IPS-15b (cell line): ENCODE results near the gene G3BP1.
"Not testable (repeated sequence)": the region's sequence is repeated elsewhere in the genome, so short reads cannot be mapped to it uniquely, and the experiment has no call there.

Experiments used
- H3K27me3 ChIP-seq: one replicate; pipeline ENCODE4 v1.6.1; 2013; ENCODE audit warnings: low read length; ENCODE audit not compliant: control insufficient read depth, insufficient read depth
- H3K36me3 ChIP-seq: one replicate; pipeline ENCODE4 v1.6.1; 2013; ENCODE audit warnings: low read length; ENCODE audit not compliant: control insufficient read depth, insufficient read depth
- H3K4me1 ChIP-seq: one replicate; pipeline ENCODE4 v1.6.1; 2013; ENCODE audit warnings: mild to moderate bottlenecking, low read length; ENCODE audit not compliant: control insufficient read depth, insufficient read depth
- H3K4me3 ChIP-seq: one replicate; pipeline ENCODE4 v1.5.1; 2013; ENCODE audit warnings: low read depth, low read length
- H3K9ac ChIP-seq: one replicate; pipeline ENCODE4 v1.6.1; 2013; ENCODE audit warnings: low read depth, mild to moderate bottlenecking, low read length
- H3K9me3 ChIP-seq: one replicate; pipeline ENCODE4 v1.6.1; 2013; ENCODE audit warnings: mild to moderate bottlenecking, low read length; ENCODE audit not compliant: control insufficient read depth, insufficient read depth

G3BP1 gene

DNA sequence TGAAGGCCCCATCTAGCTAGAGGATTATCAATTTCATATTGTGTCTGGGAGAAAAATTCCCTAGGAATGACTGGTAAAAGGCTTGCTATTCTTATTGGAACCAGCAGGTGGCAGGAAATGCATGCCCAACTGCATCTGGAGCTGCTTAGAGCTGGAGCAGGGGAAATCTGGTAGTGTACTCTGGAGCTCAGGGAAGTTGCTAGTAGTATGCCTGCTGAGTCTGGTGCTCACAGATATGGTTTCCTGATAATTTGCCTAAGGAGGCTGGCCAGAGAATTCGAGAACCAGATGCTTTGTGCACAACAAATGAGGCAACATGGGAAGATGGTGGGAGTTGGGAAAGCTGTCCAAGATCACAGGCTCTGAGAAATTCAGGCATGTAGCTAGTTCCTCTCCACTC lies 53.7 kb downstream of the G3BP1 start:
- Histone ChIP-seq H3K4me3 (no peak overlapping the region), H3K9me3 (no peaks in the 10 kb centered on the region), H3K27me3 (no peaks in the 10 kb centered on the region), H3K4me1 (peaks cover 2% of the 10 kb centered on the region), H3K9ac (no peak overlapping the region), H3K36me3 (no peaks in the 10 kb centered on the region)

DNA sequence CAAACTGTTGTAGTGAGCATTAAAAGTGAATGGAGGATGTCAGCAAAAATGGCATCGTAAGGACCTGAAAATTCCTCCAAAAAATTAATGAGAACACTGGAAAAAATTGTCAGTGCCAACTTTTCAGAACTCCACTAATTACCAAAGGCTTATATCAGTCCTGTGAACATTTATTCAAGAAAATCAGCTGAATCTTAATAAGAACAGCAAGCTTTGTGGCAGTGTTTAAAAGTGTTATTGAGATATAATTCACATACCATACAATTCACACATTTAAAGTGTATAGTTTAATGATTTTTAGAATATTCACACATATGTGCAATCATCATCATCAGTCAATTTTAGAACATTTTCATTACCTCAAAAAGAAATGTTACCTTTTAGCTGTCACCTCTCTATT lies 57.6 kb downstream of the G3BP1 start:
- Histone ChIP-seq H3K27me3 (no peaks in the 10 kb centered on the region), H3K9me3 (no peaks in the 10 kb centered on the region), H3K4me3 (no peak overlapping the region), H3K4me1 (peaks cover 2% of the 10 kb centered on the region), H3K36me3 (no peaks in the 10 kb centered on the region), H3K9ac (no peak overlapping the region)

DNA sequence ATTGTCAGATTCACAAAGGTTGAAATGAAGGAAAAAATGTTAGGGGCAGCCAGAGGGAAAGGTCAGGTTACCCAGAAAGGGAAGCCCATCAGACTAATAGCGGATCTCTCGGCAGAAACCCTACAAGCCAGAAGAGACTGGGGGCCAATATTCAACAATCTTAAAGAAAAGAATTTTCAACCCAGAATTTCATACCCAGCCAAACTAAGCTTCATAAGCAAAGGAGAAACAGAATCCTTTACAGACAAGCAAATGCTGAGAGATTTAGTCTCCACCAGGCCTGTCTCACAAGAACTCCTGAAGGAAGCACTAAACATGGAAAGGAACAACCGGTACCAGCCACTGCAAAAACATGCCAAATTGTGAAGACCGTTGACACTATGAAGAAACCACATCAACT lies 61.1 kb downstream of the G3BP1 start:
- H3K9ac ChIP-seq, H3K9me3 ChIP-seq, H3K4me3 ChIP-seq, H3K27me3 ChIP-seq, H3K36me3 ChIP-seq, H3K4me1 ChIP-seq: not testable (repeated sequence)

DNA sequence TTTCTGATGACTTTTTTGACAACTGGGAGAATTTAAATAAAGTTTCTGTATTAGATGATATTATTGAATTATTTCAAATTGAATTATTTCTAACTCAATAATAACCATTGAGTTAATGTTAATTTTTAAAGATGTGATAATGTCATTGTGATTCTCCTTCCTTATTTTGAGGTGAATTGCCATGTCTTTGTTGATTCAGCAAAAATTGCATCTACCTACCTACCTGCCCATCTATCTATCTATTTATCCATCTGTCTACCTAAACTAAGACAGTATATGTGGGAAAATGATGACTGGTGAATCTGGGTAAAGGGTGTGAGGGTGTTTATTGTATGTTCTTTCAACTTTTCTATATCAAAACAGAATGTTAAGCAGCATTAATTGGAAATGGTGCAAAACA lies 75.0 kb downstream of the G3BP1 start:
- Histone ChIP-seq H3K27me3 (no peaks in the 10 kb centered on the region), H3K4me3 (no peak overlapping the region), H3K36me3 (no peaks in the 10 kb centered on the region), H3K9ac (no peak overlapping the region), H3K9me3 (no peaks in the 10 kb centered on the region), H3K4me1 (no peaks in the 10 kb centered on the region)

DNA sequence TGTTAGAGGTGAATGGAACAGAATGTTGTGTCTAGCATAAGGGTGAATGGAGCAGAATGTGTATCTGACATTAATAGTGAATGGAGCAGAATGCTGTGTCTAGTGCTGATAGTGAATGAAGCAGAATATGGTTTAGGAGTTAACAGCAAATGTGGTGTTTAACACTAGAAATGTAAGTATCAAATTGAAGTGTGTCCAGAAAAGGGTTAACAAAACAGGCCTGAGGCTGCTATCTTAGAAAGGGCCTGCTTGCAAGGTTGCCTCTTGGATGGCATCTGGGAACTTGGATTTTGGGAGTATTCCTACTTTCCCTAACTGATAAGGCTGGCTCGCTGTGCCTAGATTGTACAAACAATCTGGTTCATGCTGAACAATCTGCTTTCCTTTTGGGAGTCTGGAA lies 76.1 kb downstream of the G3BP1 start:
- H3K36me3 ChIP-seq = no peaks in the 10 kb centered on the region
- no peaks in the 10 kb centered on the region for H3K27me3 ChIP-seq
- no peaks in the 10 kb centered on the region for H3K9me3 ChIP-seq
- H3K4me3 ChIP-seq = no peak overlapping the region
- H3K4me1 ChIP-seq = no peaks in the 10 kb centered on the region
- no peak overlapping the region for H3K9ac ChIP-seq

DNA sequence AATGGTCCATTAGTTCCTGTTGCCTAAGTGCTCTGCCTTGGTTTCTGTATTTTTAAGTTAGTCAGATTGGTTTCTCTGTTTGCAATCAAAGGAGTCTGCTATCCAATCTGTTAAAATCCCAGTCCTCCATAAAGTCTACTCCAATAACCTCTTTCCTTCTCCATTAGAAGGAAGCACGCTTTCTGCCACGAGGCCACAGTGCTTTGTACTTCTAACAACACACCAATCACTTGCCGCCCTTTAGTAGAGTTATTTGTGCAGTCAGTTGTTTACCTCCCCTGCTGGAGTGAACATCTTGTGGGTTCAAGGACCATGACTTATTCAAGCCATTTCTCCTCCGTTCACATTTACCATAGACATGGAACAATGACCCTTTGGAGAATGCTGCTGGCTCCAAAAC lies 83.9 kb downstream of the G3BP1 start:
- Histone ChIP-seq H3K9me3 (no peaks in the 10 kb centered on the region), H3K9ac (no peak overlapping the region), H3K27me3 (no peaks in the 10 kb centered on the region), H3K4me1 (no peaks in the 10 kb centered on the region), H3K36me3 (no peaks in the 10 kb centered on the region), H3K4me3 (no peak overlapping the region)

DNA sequence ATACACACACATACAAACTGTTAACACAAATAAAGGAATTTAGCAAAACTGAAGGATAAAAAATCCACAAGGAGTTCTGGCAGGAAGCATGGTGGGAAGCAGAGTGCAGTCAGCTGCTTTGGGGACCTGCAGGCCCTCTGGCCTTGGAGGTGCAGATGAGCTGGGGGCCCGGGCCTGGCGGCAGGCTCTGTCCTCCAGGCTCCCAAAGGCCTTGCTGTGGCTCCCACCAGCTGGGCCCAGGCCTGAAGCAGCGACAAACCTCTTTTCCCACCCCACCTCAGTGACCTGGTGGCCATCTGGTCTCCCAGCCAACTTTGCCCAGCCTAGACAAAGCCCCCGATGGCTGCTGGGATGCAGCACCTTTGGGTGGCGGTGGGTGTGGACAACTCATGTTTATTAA lies 85.1 kb downstream of the G3BP1 start:
- no peak overlapping the region for H3K9ac ChIP-seq
- no peaks in the 10 kb centered on the region for H3K36me3 ChIP-seq
- no peaks in the 10 kb centered on the region for H3K4me1 ChIP-seq
- H3K4me3 ChIP-seq = no peak overlapping the region
- H3K9me3 ChIP-seq = no peaks in the 10 kb centered on the region
- H3K27me3 ChIP-seq = no peaks in the 10 kb centered on the region

DNA sequence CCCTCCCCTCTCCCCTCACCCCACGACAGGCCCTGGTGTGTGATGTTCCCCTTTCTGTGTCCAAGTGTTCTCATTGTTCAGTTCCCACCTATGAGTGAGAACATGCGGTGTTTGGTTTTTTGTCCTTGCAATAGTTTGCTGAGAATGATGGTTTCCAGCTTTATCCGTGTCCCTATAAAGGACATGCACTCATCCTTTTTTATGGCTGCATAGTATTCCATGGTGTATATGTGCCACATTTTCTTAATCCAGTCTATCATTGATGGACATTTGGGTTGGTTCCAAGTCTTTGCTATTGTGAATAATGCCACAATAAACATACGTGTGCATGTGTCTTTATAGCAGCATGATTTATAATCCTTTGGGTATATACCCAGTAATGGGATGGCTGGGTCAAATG lies 89.1 kb downstream of the G3BP1 start:
- not testable (repeated sequence) for H3K4me1 ChIP-seq, H3K4me3 ChIP-seq, H3K9me3 ChIP-seq, H3K27me3 ChIP-seq, H3K9ac ChIP-seq, H3K36me3 ChIP-seq
